Measurements from ENCODE around the gene OR2T35. TPM values are rescaled to one million over a fixed set of nuclear protein-coding genes. Genes with fewer than 3 reads are reported as not detected.
"Not testable (repeated sequence)": the region's sequence is repeated elsewhere in the genome, so short reads cannot be mapped to it uniquely, and the experiment has no call there.

Gene OR2T35
- polyA plus RNA-seq, 2 donors, result not detected

- not testable (repeated sequence) for H3K4me3 ChIP-seq (ENCODE audit: low read depth in 1 of 2, low read length in 2 of 2); H3K9me3 ChIP-seq (ENCODE audit: control insufficient read depth in 2 of 2, insufficient read depth in 1 of 2, low read depth in 1 of 2, low read length in 1 of 2); H3K36me3 ChIP-seq (ENCODE audit: control insufficient read depth in 2 of 2, insufficient read depth in 2 of 2, low read length in 1 of 2); H3K27ac ChIP-seq (ENCODE audit: low read depth in 2 of 2, low read length in 1 of 2); H3K4me1 ChIP-seq (ENCODE audit: control insufficient read depth in 2 of 2, insufficient read depth in 2 of 2, low read length in 1 of 2); H3K27me3 ChIP-seq (ENCODE audit: control insufficient read depth in 1 of 2, insufficient read depth in 2 of 2, low read length in 2 of 2)
- no CpG with 5 or more reads among the region's 1 CpG for WGBS, 2 donors
Measured at GRCh38 chr1:248648770-248649536, 3.9 kb upstream of the OR2T35 start.

GRCh38 chr1:248642971-248643651 lies 2.0 kb downstream of the OR2T35 start:
- not testable (repeated sequence) for H3K27ac ChIP-seq (ENCODE audit: low read depth in 2 of 2, low read length in 1 of 2); H3K4me1 ChIP-seq (ENCODE audit: control insufficient read depth in 2 of 2, insufficient read depth in 2 of 2, low read length in 1 of 2); H3K4me3 ChIP-seq (ENCODE audit: low read depth in 1 of 2, low read length in 2 of 2); H3K9me3 ChIP-seq (ENCODE audit: control insufficient read depth in 2 of 2, insufficient read depth in 1 of 2, low read depth in 1 of 2, low read length in 1 of 2); H3K36me3 ChIP-seq (ENCODE audit: control insufficient read depth in 2 of 2, insufficient read depth in 2 of 2, low read length in 1 of 2); H3K27me3 ChIP-seq (ENCODE audit: control insufficient read depth in 1 of 2, insufficient read depth in 2 of 2, low read length in 2 of 2)
- no CpG with 5 or more reads among the region's 4 CpGs for WGBS, 2 donors

GRCh38 chr1:248641583-248641982 lies 3.5 kb downstream of the OR2T35 start:
- H3K4me3 ChIP-seq (ENCODE audit: low read depth in 1 of 2, low read length in 2 of 2); H3K27me3 ChIP-seq (ENCODE audit: control insufficient read depth in 1 of 2, insufficient read depth in 2 of 2, low read length in 2 of 2); H3K27ac ChIP-seq (ENCODE audit: low read depth in 2 of 2, low read length in 1 of 2); H3K36me3 ChIP-seq (ENCODE audit: control insufficient read depth in 2 of 2, insufficient read depth in 2 of 2, low read length in 1 of 2); H3K4me1 ChIP-seq (ENCODE audit: control insufficient read depth in 2 of 2, insufficient read depth in 2 of 2, low read length in 1 of 2); H3K9me3 ChIP-seq (ENCODE audit: control insufficient read depth in 2 of 2, insufficient read depth in 1 of 2, low read depth in 1 of 2, low read length in 1 of 2): not testable (repeated sequence)
- 91 to 93% methylated on average over 2 to 4 of the region's 5 CpGs for WGBS, 2 donors

GRCh38 chr1:248640906-248641305 lies 4.2 kb downstream of the OR2T35 start:
- not testable (repeated sequence) for H3K27ac ChIP-seq (ENCODE audit: low read depth in 2 of 2, low read length in 1 of 2); H3K36me3 ChIP-seq (ENCODE audit: control insufficient read depth in 2 of 2, insufficient read depth in 2 of 2, low read length in 1 of 2); H3K4me3 ChIP-seq (ENCODE audit: low read depth in 1 of 2, low read length in 2 of 2); H3K4me1 ChIP-seq (ENCODE audit: control insufficient read depth in 2 of 2, insufficient read depth in 2 of 2, low read length in 1 of 2); H3K9me3 ChIP-seq (ENCODE audit: control insufficient read depth in 2 of 2, insufficient read depth in 1 of 2, low read depth in 1 of 2, low read length in 1 of 2); H3K27me3 ChIP-seq (ENCODE audit: control insufficient read depth in 1 of 2, insufficient read depth in 2 of 2, low read length in 2 of 2)
- WGBS, 2 donors, result no CpG with 5 or more reads among the region's 3 CpGs

GRCh38 chr1:248639652-248640051 lies 5.4 kb downstream of the OR2T35 start:
- not testable (repeated sequence) for H3K9me3 ChIP-seq (ENCODE audit: control insufficient read depth in 2 of 2, insufficient read depth in 1 of 2, low read depth in 1 of 2, low read length in 1 of 2)

GRCh38 chr1:248636612-248637011 lies 8.5 kb downstream of the OR2T35 start:
- WGBS, 2 donors, result 42 to 64% methylated on average over 2 of the region's 5 CpGs
- H3K27me3 ChIP-seq (ENCODE audit: control insufficient read depth in 1 of 2, insufficient read depth in 2 of 2, low read length in 2 of 2); H3K4me3 ChIP-seq (ENCODE audit: low read depth in 1 of 2, low read length in 2 of 2); H3K27ac ChIP-seq (ENCODE audit: low read depth in 2 of 2, low read length in 1 of 2); H3K4me1 ChIP-seq (ENCODE audit: control insufficient read depth in 2 of 2, insufficient read depth in 2 of 2, low read length in 1 of 2); H3K9me3 ChIP-seq (ENCODE audit: control insufficient read depth in 2 of 2, insufficient read depth in 1 of 2, low read depth in 1 of 2, low read length in 1 of 2); H3K36me3 ChIP-seq (ENCODE audit: control insufficient read depth in 2 of 2, insufficient read depth in 2 of 2, low read length in 1 of 2): not testable (repeated sequence)

More at GRCh38 chr1:248639652-248640051, 5.4 kb downstream of the OR2T35 start:
- H3K27ac ChIP-seq (ENCODE audit: low read depth in 2 of 2, low read length in 1 of 2); H3K4me1 ChIP-seq (ENCODE audit: control insufficient read depth in 2 of 2, insufficient read depth in 2 of 2, low read length in 1 of 2); H3K4me3 ChIP-seq (ENCODE audit: low read depth in 1 of 2, low read length in 2 of 2); H3K36me3 ChIP-seq (ENCODE audit: control insufficient read depth in 2 of 2, insufficient read depth in 2 of 2, low read length in 1 of 2); H3K27me3 ChIP-seq (ENCODE audit: control insufficient read depth in 1 of 2, insufficient read depth in 2 of 2, low read length in 2 of 2): not testable (repeated sequence)
- WGBS, 2 donors, result no CpG with 5 or more reads among the region's 5 CpGs

GRCh38 chr1:248634991-248635390 lies 10.1 kb downstream of the OR2T35 start, which contains the start of gene OR2T11:
Gene OR2T11 (minus strand): TSS chr1:248635091. CDS start chr1:248627128, 7,963 bp downstream.
- H3K4me3 ChIP-seq (ENCODE audit: low read depth in 1 of 2, low read length in 2 of 2); H3K27me3 ChIP-seq (ENCODE audit: control insufficient read depth in 1 of 2, insufficient read depth in 2 of 2, low read length in 2 of 2); H3K36me3 ChIP-seq (ENCODE audit: control insufficient read depth in 2 of 2, insufficient read depth in 2 of 2, low read length in 1 of 2); H3K4me1 ChIP-seq (ENCODE audit: control insufficient read depth in 2 of 2, insufficient read depth in 2 of 2, low read length in 1 of 2); H3K9me3 ChIP-seq (ENCODE audit: control insufficient read depth in 2 of 2, insufficient read depth in 1 of 2, low read depth in 1 of 2, low read length in 1 of 2); H3K27ac ChIP-seq (ENCODE audit: low read depth in 2 of 2, low read length in 1 of 2): not testable (repeated sequence)
- no CpG with 5 or more reads among the region's 2 CpGs for WGBS, 2 donors

- Histone ChIP-seq H3K4me1 (ENCODE audit: control insufficient read depth in 2 of 2, insufficient read depth in 2 of 2, low read length in 1 of 2) (no peaks in the 10 kb centered on the region), H3K4me3 (ENCODE audit: low read depth in 1 of 2, low read length in 2 of 2) (no peak overlapping the region), H3K27ac (ENCODE audit: low read depth in 2 of 2, low read length in 1 of 2) (no peak overlapping the region), H3K9me3 (ENCODE audit: control insufficient read depth in 2 of 2, insufficient read depth in 1 of 2, low read depth in 1 of 2, low read length in 1 of 2) (no peaks in the 10 kb centered on the region), H3K27me3 (ENCODE audit: control insufficient read depth in 1 of 2, insufficient read depth in 2 of 2, low read length in 2 of 2) (no peaks in the 10 kb centered on the region), H3K36me3 (ENCODE audit: control insufficient read depth in 2 of 2, insufficient read depth in 2 of 2, low read length in 1 of 2) (no peaks in the 10 kb centered on the region)
- 70 to 75% methylated on average over 7 of the region's 7 CpGs for WGBS, 2 donors
Measured at GRCh38 chr1:248631354-248632008, 13.6 kb downstream of the OR2T35 start.

- Histone ChIP-seq H3K4me1 (ENCODE audit: control insufficient read depth in 2 of 2, insufficient read depth in 2 of 2, low read length in 1 of 2) (no peaks in the 10 kb centered on the region), H3K27me3 (ENCODE audit: control insufficient read depth in 1 of 2, insufficient read depth in 2 of 2, low read length in 2 of 2) (no peaks in the 10 kb centered on the region), H3K27ac (ENCODE audit: low read depth in 2 of 2, low read length in 1 of 2) (no peak overlapping the region), H3K4me3 (ENCODE audit: low read depth in 1 of 2, low read length in 2 of 2) (no peak overlapping the region), H3K36me3 (ENCODE audit: control insufficient read depth in 2 of 2, insufficient read depth in 2 of 2, low read length in 1 of 2) (no peaks in the 10 kb centered on the region), H3K9me3 (ENCODE audit: control insufficient read depth in 2 of 2, insufficient read depth in 1 of 2, low read depth in 1 of 2, low read length in 1 of 2) (no peaks in the 10 kb centered on the region)
- WGBS, 2 donors, result 74 to 79% methylated on average over 2 of the region's 2 CpGs
Measured at GRCh38 chr1:248630551-248630950, 14.5 kb downstream of the OR2T35 start.
